GM18498 (cell line): Measurements from ENCODE around the gene ULK4.
"Not testable (repeated sequence)": the region's sequence is repeated elsewhere in the genome, so short reads cannot be mapped to it uniquely, and the experiment has no call there.

Experiments used
- ATAC-seq: cut with Tn5 transposase; IDR thresholded peaks from one replicate; pipeline ENCODE4 v1.9.1; 2021; ENCODE audit warnings: mild to moderate bottlenecking, moderate library complexity; ENCODE audit not compliant: unreplicated experiment

ULK4 gene

DNA sequence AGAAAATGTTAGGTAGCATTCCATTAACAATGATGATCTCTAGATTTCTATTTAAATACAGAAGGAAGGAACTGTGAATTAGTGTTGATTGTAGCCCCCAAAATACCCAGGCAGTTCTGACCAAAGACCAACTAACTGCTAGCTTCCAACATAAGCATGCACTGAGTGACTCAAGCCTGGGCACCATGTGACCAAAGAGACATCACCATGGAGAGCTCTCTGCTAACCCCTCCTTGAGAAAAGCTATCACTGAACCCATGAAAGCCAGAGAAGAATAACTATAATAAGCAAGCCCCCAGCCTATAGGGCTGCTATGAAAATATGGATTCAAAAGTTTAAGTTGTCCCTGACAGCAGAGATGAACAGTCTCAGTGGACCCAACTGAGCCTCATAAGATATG lies 310.2 kb downstream of the ULK4 start:
- ATAC-seq: no peak

DNA sequence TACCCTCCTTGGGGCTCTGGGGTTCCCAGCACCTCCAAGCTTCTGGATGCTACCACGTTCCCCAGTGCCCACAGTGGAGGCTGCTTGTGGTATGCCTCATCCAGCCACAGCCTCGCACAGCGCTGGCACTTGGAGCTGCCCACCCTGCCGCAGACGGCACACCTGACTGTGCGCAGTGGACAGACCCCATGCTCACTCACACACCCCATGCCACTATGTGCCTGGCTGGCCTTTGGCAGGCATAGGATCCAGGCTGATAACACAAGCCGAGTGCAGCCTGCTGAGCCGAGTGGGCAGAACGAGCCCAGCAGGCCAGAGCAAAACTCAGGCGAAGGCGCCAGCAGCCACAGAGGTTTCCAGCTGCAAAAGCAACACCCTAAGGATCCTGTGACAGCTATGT lies 311.5 kb downstream of the ULK4 start:
- no peak for ATAC-seq

DNA sequence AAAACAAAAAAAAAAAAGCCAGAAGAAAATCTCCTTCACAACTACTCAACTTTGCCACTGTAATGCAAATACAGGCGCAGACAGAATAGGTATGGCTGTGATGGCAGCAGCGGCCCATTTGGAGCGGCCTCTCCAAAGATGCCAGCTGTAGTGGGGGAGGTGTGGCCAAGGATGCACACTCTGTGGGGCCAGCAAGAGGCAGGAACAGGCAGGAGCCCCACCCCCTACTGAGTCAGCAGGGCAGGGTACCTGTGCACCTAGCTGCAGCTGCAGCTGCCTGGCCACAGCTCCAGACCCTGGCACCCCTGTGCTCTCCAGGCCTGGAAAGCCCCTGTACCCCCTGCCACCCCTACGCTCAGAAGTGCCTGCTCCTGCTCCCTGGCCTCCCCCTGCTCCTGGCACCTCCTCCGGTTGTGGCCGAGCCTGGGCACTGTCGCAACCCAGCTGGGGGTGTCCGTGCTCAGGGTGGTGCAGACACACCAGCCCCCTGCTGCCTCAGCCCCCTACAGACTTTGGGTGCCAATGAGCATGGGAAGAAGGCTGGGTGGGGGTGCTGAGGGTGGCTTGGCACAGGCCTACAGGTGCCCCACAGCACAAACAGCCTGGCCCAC lies 312.7 kb downstream of the ULK4 start:
- ATAC-seq: no peak

DNA sequence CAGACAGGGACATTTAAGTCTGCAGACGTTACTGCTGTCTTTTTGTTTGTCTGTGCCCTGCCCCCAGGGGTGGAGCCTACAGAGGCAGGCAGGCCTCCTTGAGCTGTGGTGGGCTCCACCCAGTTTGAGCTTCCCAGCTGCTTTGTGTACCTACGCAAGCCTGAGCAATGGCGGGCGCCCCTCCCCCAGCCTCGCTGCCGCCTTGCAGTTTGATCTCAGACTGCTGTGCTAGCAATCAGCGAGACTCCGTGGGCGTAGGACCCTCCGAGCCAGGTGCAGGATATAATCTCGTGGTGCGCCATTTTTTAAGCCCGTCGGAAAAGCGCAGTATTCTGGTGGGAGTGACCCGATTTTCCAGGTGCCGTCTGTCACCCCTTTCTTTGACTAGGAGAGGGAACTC lies 314.2 kb downstream of the ULK4 start:
- not testable (repeated sequence) for ATAC-seq

DNA sequence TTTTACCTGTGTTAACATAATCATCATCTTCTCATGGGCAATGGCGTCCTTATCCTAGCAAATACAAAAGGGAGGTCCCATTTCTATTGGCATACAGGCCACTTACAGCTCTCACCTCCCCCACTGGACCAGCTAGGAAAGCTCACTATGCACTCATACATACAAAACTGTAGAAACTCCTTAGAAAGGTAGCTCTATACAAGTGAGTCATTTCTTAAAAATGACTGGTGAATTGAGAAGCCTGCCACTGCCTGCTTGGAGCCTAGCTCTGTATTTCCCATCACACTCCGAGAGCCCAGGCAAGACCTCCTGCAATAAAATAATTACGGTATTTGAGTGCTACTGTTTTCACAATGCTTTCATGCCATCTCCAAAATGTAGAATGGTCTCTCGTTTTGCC lies 321.8 kb downstream of the ULK4 start:
- ATAC-seq: no peak

DNA sequence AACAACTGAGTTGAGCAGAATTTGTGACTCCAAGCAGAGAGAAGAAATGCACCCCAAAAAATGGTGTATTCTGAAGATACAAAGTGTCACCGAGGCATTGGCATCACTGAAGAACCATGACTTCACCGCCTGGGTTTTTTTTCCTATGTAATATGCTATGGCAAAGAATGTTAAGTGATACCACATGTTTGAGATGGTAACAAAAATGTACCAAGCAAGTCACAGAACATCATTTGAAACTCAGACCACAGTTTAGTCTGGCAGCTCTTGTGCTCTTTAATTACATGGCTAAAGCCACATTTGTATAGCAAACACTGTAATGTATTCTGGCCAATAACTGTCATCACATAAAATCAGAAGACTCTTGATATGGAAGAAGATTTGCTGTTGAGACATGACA lies 323.5 kb downstream of the ULK4 start:
- ATAC-seq: no peak

DNA sequence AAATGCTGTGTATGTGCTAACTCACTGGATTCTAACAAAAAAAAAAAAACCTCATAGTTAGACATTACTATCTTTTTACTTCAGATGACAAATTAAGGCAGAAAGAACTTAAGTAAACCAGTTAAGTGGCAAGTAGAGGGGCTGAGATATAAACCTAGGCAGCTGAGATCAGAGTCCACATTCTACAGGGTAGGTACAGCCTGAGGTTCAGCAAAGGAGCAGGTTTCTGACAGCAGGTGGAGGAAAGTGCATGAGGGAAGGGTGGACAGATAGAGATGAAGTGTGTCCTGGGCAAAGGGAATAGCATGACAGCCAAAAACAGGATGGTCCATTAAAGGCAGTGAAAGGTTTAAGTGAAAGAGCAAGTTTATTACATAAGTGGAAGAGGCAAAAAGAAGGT lies 329.2 kb downstream of the ULK4 start:
- ATAC-seq: no peak

DNA sequence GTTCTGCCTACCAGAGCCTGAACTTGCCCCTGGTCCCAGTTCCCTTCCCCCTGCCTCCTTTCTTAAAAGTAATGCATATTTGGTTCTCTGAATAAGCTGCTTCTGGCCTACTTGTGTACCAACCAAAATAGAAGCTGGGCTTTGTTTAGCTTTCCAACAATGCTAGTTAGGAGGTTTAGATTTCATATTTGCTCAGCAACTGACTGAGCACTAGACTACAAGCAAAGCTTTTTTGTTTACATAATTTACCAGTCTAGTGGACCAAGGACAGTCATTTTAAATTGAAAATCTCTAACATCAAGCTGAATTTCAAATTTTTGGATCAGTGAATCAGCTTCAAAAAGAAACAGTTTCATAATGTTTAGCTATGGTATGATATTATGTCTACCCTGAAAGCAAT lies 331.2 kb downstream of the ULK4 start:
- ATAC-seq: no peak

DNA sequence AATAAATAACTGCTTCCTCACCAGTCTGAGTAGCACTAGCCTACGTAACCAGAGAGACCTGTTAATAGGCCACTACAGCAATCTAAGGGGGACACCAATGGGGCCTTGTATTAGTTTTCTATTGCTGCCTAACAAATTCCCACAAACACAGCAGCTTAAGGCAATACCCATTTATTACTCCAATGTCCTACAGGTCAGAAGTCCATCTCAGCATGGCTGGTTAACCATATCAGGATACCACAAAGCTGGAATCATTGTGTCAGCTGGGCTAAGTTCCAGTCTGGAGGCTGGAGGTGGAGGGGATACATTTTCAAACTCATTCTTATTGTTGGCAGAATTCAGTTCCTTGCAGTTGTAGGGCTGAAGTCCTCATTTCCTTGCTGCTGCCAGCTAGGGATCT lies 331.9 kb downstream of the ULK4 start:
- no peak for ATAC-seq

DNA sequence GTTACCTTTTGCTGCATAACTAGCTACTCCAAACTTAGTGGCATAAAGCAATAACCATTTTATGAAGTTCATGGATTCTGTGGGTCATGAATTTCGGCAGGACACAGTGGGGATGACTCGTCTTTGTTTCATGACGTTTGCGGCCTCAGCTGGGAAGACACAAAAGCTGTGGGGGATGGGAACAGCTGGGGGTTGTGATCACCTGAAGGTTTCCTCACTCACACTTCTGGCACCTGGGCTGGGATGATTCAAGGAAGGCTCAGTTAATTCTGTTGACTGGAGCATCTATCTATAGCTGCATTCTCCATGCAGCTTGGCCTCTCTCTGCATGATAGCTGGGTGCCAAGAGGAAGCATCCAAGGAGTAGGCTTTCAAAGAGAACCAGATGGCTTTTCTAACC lies 332.8 kb downstream of the ULK4 start:
- no peak for ATAC-seq

DNA sequence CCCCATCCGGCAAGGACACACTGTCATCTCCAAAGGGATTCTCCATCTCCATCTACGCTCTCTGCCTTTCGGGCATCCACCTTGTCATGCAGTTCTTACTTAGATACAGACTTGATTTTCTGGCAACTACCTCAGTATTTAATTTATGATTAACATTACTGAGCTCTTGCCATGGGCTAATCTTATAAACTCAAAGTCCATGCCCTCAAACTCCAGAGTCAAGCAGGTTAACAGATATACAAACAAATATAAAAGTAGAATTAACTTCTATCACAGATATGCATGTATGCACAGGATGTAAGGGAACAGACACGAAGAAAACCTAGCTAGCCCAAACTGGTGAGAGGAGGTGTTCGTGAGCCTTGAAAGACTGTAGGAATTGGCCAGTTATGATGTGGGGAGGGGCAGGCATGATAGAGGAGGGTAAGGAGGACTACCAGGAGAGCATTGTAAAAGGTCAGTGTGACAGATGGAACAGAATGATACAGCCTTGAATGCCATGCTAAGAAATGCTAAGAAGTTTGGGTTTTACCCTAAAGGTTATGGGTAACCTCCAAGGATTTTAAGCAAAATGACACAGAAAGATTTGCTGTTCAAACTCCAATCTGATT lies 334.3 kb downstream of the ULK4 start:
- no peak for ATAC-seq

DNA sequence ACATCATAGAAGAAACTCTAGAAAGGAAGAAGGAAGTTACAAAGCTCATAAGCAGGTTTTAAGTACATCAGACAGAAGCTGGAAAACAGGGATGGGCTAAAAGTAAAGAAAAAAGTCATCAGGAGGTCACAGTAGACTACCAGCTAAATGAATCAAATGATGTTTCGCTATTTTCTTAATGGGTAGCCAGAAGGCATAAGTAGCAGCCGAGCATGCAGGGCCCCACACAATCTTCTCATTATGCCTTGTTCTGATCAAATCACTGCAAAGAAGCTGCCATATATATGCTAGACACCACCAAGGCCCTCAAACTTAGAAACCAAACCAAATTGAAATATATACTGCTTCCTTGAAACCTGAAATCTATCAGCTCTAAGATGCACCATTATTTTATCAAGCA lies 349.1 kb downstream of the ULK4 start:
- ATAC-seq: no peak

DNA sequence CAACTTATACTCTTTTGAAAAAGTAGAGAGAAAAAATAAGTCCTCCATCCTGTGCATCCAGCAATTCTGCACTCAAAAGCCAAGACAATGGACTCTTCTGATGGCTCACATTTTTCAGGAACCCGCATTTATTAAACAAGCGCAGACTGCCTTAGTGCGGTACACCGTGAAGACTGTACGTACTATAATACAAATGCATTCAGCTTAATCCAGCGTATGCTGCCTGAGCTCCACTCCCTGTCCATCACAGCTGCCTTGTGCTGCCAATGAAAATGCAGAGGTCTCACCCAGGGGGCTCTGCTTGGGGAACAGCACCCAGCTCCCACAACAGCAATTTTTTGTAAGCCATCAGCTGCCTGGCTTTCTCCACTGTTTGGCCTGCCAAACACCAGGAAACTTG lies 350.9 kb downstream of the ULK4 start:
- no peak for ATAC-seq

DNA sequence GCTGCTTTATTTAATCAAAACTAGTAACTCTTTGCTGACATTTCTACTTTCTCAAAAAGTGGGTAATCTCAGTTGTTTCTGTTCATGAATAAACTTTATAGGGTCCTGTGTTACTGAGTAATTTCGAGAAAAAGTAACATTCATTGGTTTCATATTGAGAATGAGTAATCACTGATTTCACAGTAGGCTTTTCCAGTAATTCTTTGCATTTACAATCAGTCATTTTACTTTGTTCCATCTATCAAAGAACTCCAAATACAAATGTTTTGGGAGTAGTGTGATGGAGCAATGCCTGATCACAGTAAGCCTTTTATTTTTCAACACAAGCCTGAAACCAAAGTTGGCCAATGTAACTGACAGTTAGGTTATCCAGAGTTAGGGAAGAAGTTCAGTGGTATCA lies 353.6 kb downstream of the ULK4 start:
- ATAC-seq: no peak

DNA sequence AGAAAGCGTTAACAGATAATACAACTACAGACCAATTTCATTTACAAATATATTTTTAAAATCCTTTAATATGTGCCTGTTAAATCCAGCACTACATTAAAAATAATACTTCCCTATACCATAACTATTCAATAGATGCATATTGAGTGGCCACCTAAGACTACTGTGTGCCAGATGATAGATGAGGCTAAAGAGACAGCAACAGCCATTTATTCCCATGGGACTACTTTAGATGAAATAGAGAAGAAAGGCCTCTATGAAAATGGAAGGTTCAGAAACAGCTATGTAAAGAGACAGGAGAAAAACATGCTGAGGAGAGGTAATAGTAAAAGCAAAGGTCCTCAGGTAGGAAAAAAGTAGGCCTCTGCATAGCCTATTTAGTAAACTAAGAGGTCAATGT lies 358.1 kb downstream of the ULK4 start:
- no peak for ATAC-seq

DNA sequence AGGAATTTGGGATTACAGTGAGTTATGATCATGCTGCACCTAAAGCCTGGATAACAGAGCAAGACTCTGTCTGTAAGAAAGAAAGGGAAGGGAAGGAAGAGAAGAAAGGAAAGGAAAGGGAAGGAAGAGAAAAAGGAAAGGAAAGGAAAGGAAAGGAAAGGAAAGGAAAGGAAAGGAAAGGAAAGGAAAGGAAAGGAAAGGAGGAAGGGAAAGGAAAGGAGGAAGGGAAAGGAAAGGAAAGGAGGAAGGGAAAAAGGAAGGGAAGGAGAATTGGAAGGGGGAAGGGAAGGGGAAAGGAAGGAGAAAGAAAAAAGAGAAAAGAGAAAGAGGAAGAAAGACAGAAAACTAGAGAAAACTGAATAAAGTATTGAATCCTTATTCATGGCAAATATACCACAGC lies 359.8 kb downstream of the ULK4 start:
- ATAC-seq: no peak

DNA sequence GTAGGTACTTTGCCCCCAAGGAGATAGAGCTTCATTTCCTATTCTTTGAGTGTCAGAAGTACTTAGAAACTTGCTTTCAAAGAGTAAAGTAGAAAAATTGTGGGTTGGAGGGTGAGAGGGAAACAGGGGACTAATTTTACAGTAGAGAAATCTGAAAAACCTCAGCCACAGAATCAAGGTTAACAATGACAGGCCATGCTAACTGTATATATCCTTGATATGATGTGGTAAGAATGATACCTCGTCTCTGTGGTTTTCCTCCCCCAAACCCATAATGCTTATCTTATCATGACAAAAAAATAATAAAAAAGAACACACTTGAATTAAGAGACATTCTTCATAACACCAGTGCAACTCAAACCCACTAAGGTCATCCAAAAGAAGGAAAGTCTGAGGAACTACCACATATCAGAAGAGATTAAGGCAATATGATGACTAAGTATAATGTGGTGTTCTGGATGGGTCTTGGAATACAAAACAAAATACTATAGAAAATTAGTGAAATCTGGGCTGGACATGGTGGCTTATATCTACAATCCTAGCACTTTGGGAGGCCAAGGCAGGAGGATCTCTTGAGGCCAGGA lies 360.4 kb downstream of the ULK4 start:
- ATAC-seq: no peak

DNA sequence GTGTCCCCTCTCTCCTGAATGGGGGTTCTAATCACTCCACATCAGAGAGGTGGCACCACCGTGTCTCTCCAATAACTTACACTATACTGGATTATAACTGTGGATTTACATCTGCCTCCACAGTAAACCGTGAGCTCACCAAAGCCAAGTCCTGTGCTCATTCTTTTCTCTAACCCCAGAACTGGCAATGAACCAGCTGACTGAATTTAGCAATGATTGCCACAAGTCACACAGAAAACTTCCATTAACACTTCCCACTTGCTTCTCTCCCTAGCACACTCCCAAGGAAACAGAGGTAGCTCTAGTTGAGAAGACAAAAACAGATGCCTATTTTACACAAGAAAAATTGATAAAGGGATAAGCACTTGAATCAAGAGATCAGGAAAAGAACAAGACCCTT lies 361.3 kb downstream of the ULK4 start:
- no peak for ATAC-seq

DNA sequence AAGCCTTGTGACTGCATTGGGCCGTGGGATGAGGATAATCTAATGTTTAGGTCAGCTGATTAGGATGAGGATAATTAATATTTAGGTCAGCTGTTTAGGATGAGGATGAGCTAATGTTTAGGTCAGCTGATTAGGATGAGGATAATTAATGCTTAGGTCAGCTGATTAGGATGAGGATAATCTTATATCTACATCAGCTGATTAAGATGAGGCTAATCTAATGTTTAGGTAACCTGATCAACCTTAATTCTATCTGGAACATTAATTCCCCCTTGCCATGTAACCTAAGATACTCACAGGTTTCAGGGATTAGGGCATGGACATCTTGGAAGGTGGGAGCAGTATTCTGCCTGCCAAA lies 362.8 kb downstream of the ULK4 start:
- ATAC-seq: no peak

DNA sequence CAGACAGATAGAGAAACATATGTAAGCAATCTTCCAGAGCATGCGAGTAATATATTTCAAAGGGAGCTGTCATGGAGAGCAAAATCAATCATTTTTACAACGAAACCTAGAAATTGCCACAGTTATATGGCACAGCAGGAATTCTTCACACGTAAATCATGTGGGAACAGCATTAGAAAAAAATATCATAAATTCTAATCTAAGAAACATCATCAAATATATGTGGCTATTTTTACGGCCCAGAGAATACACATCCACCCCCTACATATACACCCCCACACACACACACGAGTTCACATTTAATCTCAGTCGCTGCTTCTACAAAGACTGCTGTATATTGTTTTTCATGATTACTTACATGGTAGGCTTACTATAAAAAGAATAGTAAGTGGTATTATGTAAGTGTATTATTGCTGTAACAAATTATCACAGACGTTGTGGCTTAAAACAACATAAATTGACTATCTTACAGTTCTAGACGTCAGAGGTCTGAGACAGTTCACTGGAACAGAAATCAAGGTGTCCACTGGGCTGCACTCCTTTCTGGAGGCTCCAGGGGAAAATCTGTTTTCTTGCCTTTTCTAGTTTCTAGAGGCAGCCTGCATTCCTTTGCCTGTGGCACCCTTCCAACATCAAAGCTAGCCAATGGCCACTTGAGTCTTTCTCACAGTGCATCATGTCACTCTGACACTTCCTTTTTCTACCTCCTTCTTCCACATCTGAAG lies 363.3 kb downstream of the ULK4 start:
- no peak for ATAC-seq

DNA sequence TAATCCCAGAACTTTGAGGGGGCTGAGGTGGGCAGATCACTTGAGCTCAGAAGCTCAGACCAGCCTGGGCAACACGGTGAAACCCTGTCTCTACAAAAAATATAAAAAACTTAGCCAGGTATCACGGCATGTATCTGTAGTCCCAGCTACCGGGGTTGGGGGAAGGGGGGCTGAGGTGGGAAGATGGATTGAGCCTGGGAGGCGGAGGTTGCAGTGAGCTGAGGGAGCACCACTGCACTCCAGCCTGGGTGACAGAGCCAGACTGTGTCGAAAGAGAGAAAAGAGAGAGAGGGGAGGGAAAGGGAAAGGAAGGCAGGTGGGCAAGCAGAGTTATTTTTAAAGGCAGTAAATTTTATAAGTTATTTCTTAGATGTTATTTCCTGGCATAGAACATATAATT lies 368.1 kb downstream of the ULK4 start:
- no peak for ATAC-seq

DNA sequence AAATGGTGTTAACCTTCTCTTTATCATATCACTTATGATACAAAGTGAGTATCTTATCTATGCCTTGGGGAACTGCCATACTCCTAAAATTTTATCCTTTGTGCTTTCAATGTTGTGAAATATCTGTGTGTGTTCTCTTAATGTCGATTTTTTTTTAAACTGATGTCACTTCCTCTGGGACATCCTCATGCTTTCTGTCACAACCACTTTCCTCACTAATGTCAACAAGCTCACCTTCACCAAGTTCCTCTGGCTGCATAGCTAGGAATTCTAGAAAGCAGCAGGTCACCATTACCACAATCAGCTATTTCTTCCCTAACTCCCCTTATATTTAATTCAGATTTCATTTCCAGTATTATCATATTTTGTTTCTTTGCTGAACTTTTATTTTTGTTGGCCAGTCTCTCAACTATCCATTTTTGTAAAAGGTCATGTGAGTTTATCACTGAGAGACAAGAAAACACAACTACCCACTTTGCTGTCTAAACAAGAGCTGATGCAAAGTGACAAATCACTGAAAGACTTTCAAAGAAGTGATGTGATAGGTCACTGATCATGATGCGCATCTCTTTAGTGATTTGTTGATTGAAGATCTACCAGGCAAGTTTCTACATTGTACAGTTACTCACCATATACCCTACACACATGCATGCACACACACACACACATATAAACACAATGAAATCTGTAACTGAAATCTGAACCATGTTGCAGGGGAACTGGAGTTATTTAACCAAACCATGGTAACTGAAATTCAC lies 369.0 kb downstream of the ULK4 start:
- ATAC-seq: no peak
